ENCODE results near the gene TAPBPL.

TAPBPL gene

GRCh38 chr12:6437586-6437985 is 14.3 kb upstream of the TAPBPL start:
- no peak for DNase-seq (ENCODE audit: low spot score)

- DNase-seq (ENCODE audit: low spot score), result no peak
Observed at GRCh38 chr12:6438345-6438744, 13.5 kb upstream of the TAPBPL start.

DNA sequence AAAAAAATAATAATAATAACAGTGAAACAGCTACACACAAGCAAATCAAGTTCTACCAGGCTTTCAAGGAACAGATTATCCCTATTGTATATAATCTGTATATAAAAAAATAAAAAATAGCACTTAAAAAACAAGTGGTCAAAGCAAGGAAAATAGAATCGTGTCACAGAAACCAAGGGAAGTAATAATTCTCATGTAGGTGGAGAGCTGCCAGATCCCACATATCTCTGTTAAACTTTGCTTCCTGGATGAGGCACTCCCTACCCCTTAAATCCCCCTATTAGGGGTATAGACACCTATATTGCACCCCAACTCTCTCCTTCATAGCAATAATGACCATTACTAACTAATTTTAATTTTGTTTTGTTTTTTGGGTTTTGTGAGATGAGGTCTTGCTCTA is 11.5 kb upstream of the TAPBPL start:
- no peak for DNase-seq (ENCODE audit: low spot score)

- DNase-seq (ENCODE audit: low spot score), result no peak
Observed at GRCh38 chr12:6442836-6443235, 9.0 kb upstream of the TAPBPL start.

DNA sequence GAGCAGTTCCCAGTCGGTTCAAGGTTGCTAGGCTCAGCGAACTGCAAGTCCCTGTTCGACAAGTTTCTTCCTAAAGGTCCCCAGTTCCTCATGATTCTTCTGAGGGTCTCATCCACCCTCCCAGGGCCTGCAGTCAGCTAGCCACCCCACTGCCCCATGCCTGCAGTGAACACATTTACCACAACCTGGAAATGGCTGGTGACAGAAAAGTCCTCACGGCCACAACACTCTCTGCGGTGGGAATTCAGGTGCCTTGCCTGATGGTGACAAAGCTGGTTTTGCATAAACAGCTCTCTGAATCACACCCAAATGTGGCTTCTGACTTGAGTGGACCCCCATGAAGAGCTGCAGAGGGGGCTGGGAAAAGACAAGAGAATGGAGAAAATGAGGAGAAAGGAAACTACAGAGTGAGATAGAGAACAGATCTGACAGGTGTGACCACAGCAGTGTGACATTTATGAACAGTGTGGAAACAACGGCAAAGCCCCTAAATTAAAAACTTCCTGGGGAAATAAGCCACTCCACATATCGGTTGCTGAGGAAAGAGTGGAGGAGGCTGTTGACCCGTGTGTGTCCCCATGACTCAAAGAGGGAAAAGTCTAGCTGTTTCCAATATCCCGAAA is 8.4 kb upstream of the TAPBPL start:
- DNase-seq (ENCODE audit: low spot score), result no peak

DNA sequence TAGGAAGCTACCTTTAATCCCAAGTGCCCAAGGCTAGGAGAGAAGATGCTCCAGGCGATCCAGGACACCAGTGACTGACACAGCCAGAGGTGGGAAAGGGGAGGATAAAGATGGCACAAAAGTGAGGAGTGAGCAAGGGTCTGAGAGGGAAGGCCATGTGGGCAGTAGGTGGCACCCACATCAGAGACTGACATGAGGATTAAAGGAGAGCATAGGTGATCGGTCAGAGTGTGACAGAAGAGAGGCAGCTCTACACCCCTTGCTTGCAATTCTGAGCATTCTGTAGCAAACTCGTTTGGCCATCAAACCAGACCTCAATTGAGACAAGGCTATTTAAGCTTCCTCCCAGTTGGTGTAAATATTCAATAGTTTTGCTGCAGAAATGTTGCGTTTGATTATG is 7.8 kb upstream of the TAPBPL start:
- DNase-seq (ENCODE audit: low spot score), result no peak

DNA sequence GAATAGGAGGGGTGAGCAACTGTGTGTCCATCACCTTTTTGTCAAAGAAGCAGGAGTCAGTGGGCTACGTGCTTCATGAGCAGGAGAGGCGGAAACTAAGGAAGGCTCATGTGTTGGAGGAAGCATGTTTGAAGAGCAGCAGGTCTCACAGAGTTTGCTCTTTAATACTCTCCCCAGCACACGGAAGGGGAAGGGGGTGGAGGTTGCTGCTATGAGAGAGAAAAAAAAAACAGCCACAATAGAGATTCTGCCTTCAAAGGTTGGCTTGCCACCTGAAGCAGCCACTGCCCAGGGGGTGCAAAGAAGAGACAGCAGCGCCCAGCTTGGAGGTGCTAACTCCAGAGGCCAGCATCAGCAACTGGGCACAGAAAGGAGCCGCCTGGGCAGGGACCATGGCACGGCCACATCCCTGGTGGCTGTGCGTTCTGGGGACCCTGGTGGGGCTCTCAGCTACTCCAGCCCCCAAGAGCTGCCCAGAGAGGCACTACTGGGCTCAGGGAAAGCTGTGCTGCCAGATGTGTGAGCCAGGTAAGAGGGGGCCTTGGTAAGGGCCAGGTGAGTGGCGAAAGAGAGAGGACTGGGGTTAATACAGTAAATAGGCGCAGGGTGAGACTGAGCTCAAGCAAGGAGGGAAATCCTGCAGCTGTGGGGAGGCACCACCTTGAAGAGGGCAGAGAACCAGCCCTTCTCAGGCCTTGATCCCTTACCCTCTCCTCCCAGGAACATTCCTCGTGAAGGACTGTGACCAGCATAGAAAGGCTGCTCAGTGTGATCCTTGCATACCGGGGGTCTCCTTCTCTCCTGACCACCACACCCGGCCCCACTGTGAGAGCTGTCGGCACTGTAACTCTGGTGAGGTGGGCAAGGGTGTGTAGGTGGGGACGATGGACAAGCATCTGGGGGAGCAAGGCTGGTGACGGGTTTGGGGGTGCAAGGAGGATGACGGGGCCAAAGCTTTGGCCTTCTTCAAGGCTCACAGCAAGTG is 6.8 kb upstream of the TAPBPL start, which contains the start of gene CD27:
CD27 (plus strand) TSS at position 252 of the 985 bp plus-strand sequence; CDS start at position 393, 141 bp downstream.
- DNase-seq (ENCODE audit: low spot score), result no peak

- DNase-seq (ENCODE audit: low spot score), result no peak
Observed at GRCh38 chr12:6450091-6450868, 1.6 kb upstream of the TAPBPL start.

- DNase-seq (ENCODE audit: low spot score), result no peak
Observed at GRCh38 chr12:6450869-6451347, 934 bp upstream of the TAPBPL start.

DNA sequence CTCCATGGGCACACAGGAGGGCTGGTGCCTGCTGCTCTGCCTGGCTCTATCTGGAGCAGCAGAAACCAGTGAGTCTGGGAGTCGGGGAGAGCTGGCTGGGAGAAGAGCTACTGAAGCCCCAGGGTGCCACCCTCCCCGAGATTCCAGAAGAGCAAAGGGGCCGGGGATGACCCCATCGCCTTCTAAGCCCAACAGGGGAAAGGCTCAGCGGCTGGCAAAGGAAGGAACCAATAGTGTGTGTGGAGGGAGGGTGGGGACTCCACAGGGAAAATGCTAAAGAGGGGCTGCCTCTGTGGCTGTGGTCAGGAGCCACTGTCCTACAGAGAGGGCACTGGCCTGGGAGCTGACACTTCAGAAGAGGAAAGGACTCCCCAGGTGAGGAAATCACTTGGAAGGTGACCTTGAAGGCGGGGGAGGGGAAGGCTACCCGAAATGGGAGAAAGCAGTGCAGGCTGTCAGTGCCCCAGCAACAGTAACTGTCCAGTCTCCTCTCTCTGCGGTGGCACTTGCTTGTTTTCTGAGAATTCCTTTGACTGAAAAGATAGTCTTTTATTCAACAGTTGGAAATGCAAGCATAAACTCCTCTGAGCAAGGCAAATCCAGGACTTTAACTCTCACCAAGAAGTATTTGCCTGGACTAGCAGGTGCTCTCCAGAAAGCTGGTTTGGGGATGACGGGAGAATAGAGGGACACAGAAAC is 552 bp downstream of the TAPBPL start:
- no peak for DNase-seq (ENCODE audit: low spot score)

DNA sequence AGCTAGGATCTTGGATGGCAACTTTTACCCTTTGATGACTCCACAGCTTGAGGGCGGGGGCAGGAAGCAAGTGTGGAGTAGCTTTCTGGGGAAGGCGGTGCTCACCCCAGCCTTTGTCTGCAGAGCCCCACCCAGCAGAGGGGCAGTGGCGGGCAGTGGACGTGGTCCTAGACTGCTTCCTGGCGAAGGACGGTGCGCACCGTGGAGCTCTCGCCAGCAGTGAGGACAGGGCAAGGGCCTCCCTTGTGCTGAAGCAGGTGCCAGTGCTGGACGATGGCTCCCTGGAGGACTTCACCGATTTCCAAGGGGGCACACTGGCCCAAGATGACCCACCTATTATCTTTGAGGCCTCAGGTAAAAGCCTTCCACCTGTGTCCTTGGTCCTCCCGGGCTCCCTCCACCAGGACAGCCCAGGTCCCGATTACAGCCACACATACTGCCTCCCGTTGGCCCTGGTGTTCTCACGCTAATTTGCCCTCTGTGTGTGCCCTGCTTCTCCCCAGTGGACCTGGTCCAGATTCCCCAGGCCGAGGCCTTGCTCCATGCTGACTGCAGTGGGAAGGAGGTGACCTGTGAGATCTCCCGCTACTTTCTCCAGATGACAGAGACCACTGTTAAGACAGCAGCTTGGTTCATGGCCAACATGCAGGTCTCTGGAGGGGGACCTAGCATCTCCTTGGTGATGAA is 1.2 kb downstream of the TAPBPL start:
- DNase-seq (ENCODE audit: low spot score), result no peak

- DNase-seq (ENCODE audit: low spot score), result no peak
Observed at GRCh38 chr12:6457220-6457945, 5.5 kb downstream of the TAPBPL start.

DNA sequence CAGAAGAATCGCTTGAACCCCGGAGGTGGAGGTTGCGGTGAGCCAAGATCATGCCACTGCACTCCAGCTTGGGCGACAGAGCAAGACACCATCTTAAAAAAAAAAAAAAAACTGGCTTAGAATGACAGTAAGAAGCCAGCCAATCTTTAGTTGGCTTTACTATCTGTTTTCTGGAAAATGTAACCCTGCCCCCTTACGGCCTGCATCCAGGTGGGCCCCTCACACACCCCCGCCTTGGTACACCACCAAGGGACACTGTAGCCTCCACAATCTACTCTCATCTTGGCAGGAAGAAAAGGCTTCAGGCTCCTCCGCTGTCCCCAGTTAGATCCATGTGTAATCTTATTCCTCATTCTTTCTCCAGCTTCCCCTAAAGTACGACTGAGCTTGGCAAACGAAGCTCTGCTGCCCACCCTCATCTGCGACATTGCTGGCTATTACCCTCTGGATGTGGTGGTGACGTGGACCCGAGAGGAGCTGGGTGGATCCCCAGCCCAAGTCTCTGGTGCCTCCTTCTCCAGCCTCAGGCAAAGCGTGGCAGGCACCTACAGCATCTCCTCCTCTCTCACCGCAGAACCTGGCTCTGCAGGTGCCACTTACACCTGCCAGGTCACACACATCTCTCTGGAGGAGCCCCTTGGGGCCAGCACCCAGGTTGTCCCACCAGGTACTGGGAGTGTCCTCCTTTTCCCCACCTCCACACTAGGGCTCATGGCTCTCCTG is 6.6 kb downstream of the TAPBPL start:
- no peak for DNase-seq (ENCODE audit: low spot score)

DNA sequence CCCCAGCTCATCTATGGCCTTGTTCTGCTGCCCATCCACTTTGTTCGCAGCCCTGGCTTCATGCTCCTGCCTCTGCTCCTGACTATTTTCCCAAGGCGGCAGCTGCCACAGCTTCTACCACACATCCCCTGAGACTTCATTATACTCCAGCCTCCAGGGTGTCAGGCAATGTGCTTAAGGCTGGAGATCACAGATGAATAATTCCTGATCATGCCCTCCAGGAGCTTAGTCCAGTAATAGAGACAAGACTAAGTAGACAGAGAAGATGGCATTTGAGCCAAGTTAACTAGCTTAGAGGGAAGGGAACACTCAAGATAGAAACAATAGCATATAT is 7.1 kb downstream of the TAPBPL start:
- no peak for DNase-seq (ENCODE audit: low spot score)

- DNase-seq (ENCODE audit: low spot score), result no peak
Observed at GRCh38 chr12:6460751-6461371, 9.0 kb downstream of the TAPBPL start.

- no peak for DNase-seq (ENCODE audit: low spot score)
Observed at GRCh38 chr12:6461401-6462233, 9.8 kb downstream of the TAPBPL start.

GRCh38 chr12:6462234-6462995 is 10.6 kb downstream of the TAPBPL start:
- DNase-seq (ENCODE audit: low spot score), result no peak

GRCh38 chr12:6463216-6463615 is 11.4 kb downstream of the TAPBPL start:
- no peak for DNase-seq (ENCODE audit: low spot score)

Measured in hematopoietic multipotent progenitor cell treated with erythropoietin and hydrocortisone succinate and interleukin-3 and kit ligand, for 17 days (in vitro differentiated cells).